PC-3 (cell line): ENCODE data around the gene CYP4X1.

Experiments
- CTCF ChIP-seq: fragments of 300-600 bp; sonication (generic); conservative IDR thresholded peaks from 2 replicates; pipeline ENCODE4 v1.5.1; 2017; ENCODE audit warnings: antibody characterized with exemption, low read depth, mild to moderate bottlenecking, low read length
- EZH2 ChIP-seq: fragments of 300-600 bp; sonication (generic); IDR thresholded peaks from one replicate; pipeline ENCODE4 v1.6.1; 2017; ENCODE audit warnings: antibody characterized with exemption, mild to moderate bottlenecking, low read length; ENCODE audit not compliant: unreplicated experiment
- EZH2phosphoT487 ChIP-seq: fragments of 300-600 bp; sonication (generic); IDR thresholded peaks from 2 replicates; pipeline ENCODE4 v1.6.1; 2018; ENCODE audit warnings: mild to moderate bottlenecking, antibody characterized with exemption, low read length, borderline replicate concordance

DNA sequence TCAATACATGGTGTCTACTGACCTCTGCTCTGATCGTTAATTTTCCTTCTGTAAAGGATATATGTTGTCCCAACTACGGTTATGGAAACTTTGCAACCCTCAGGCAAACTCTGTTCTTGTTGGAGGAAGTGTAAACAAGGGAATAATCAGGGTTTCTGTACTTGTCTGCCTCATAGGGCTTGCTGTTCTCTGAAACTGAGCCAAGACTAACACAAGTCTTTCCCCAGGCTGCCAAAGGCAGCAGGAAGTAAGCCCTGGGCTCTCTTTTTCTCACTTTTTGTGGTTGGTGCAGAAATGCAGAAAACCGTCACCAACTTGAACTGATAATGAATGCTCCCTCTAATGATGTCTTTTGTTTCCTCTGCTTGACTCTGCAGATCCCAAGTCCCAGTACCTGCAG, 7.6 kb downstream of the CYP4X1 start:
- no peak for TF ChIP-seq CTCF
- no peak for TF ChIP-seq EZH2phosphoT487
- TF ChIP-seq EZH2: no peak
